T-helper 2 cell treated with Interferon-gamma antibody and Interleukin-4, amounts not matched to agents 5 μg/mL and 100 μg/mL, for 36 hours (primary cell): ENCODE results near the gene ACAP1.
A peak's percentile ranks its signal among the peaks of the same experiment; 100 is the strongest.
"Not testable (repeated sequence)": the region's sequence is repeated elsewhere in the genome, so short reads cannot be mapped to it uniquely, and the experiment has no call there.

ENCODE experiments used
- DNase-seq: peaks from one replicate; pipeline ENCODE4 v3.0.0; 2021; ENCODE audit warnings: low spot score
- H3K27ac Mint-ChIP-seq: one replicate; pipeline ENCODE4 v1.8.0; 2021; ENCODE audit warnings: mild to moderate bottlenecking, mixed read lengths
- H3K27me3 Mint-ChIP-seq: one replicate; pipeline ENCODE4 v1.8.0; 2021; ENCODE audit warnings: low read depth, mixed read lengths
- H3K36me3 Mint-ChIP-seq: one replicate; pipeline ENCODE4 v1.8.0; 2021; ENCODE audit warnings: low read depth, mixed read lengths
- H3K4me1 Mint-ChIP-seq: one replicate; pipeline ENCODE4 v1.8.0; 2021; ENCODE audit warnings: low read depth, mixed read lengths
- H3K4me3 Mint-ChIP-seq: one replicate; pipeline ENCODE4 v1.8.0; 2022; ENCODE audit warnings: mild to moderate bottlenecking, moderate library complexity, mixed read lengths
- H3K9me3 Mint-ChIP-seq: one replicate; pipeline ENCODE4 v1.8.0; 2021; ENCODE audit warnings: mixed read lengths

The ACAP1 gene

DNA sequence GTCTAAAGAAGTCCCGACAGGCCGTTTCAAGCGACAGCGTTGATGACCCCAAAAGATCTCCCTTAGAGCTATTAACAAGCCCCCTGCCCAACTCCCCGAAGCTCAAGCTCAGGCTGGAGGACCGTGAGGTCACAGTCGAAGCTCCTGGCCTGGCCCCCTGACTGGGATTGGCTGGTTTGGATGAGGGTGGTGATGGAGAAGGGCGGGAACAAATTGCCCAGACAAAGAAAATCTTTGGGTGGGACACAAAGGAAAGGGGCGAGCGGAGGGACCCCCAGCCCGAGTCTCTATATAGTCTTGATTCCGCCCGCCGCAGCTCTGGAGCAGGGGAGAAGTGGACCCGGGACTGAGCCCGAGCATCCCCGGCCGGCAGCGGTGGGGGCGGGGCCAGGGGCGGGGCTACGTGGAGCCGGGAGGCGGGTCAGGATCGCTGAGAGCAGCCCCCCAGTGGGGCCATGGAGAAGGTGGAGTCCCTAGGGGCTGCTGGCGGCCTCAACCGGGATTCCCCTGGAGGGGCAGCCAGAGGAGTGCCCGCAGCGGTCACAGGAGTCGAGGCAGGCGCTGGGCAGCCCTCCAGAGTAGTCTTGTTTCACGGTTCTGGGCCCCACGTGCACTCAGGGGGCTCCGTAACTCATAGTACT lies 6.2 kb upstream of the ACAP1 start:
- H3K4me1 Mint-ChIP-seq: peaks cover 37% of the 10 kb centered on the region
- peak overlapping the region; percentile 96 for H3K27ac Mint-ChIP-seq
- H3K4me3 Mint-ChIP-seq: peak overlapping the region; percentile 90
- H3K27me3 Mint-ChIP-seq: no peaks in the 10 kb centered on the region
- peak; percentile 78 for DNase-seq
- no peaks in the 10 kb centered on the region for H3K9me3 Mint-ChIP-seq
- no peaks in the 10 kb centered on the region for H3K36me3 Mint-ChIP-seq

DNA sequence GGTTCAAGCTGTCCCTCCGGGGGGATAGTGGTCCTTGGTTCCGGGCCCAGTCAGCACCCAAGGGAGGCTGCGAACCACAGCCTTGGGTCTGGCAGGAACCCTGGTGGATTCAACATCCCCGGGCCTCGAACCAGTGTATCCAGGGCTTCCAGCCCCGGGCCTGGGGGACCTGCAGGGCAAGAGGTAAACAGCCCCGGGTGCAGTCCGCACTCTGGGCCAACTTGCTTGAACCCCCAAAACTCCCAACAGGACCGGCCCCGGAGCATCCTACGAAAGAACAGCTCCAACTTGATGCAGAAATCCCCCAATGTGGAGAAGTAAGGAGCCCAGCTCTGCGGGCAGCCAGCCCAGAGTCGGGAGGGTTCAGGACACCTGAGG lies 5.7 kb upstream of the ACAP1 start:
- Mint-ChIP-seq H3K27me3 (no peaks in the 10 kb centered on the region), H3K9me3 (no peaks in the 10 kb centered on the region), H3K4me3 (peak overlapping the region; percentile 90), H3K4me1 (peaks cover 42% of the 10 kb centered on the region), H3K36me3 (no peaks in the 10 kb centered on the region), H3K27ac (peak overlapping the region; percentile 72)
- DNase-seq: no peak

DNA sequence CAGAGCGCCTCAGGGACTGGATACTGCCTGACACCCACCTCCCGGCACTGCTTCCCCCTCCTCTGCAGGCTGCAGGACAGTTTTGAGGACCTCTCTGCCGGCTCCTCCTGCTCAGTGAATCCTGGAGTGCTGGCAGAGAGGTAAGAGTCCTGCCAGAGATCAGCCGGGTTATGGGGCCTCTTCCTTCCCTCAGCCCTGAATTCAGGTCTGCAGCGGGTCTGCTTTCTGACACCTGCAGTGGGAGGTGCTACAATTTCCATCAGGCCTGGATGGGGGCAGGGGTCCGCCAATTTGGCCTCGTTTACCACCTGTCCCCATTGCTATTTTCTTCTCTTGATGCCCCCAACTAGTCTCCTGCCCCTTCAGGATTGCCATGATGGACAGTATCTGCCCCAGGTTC lies 4.2 kb upstream of the ACAP1 start:
- DNase-seq: no peak
- Mint-ChIP-seq H3K27ac (peak overlapping the region; percentile 93), H3K27me3 (no peaks in the 10 kb centered on the region), H3K4me1 (peaks cover 52% of the 10 kb centered on the region), H3K4me3 (peak overlapping the region; percentile 78), H3K36me3 (peaks cover 6% of the 10 kb centered on the region), H3K9me3 (no peaks in the 10 kb centered on the region)

DNA sequence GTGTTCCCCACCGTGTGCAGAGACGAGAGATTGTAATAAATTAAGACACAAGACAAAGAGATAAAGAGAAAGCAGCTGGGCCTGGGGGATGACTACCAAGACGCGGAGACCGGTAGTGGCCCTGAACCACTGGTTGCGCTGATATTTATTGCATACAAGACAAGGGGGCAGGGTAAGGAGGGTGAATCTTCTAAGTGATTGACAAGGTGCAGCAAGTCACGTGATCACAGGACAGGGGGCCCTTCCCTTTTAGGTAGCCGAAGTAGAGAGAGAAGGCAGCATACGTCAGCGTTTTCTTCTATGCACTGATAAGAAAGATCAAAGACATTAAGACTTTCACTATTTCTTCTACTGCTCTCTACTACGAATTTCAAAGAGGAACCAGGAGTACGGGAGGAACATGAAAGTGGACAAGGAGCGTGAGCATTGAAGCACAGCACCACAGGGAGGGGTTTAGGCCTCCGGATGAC lies 3.7 kb upstream of the ACAP1 start:
- H3K4me1 Mint-ChIP-seq: peaks cover 56% of the 10 kb centered on the region
- DNase-seq: peak; percentile 61

DNA sequence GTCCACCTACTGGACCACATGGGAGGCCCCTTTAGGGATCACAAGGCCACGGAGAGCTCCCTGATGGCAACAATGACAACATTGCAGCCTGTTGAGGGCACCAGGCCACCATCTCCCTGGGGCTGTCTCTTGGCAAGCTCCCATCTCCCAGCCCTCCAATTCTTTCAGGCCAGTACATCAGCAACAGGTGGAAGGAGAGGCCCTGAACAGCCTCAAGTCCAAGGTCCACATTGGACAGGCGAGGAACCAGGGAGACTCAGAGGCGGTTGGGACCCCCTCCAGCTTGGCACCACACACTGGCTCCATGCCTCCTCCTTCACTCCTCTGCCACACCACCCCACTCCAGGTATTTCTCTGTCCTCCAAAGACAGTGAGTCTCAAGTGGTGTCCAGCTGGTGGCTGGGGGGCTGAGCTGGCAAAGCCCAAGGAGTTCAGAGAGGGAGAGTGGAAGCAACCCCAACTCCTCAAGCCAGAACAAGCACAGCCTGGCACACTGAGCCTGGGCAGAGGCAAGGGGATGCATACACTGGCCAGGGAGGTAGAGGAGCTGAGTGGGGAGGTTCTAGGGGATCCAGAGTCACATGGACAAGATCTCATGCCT lies 1.3 kb upstream of the ACAP1 start:
- Mint-ChIP-seq H3K4me3 (peak overlapping the region; percentile 95), H3K27me3 (no peaks in the 10 kb centered on the region), H3K4me1 (peaks cover 55% of the 10 kb centered on the region), H3K9me3 (no peaks in the 10 kb centered on the region), H3K36me3 (peaks cover 23% of the 10 kb centered on the region), H3K27ac (peak overlapping the region; percentile 94)
- DNase-seq: no peak

More for the DNA sequence above, 3.7 kb upstream of the ACAP1 start:
- peak overlapping the region; percentile 93 for H3K27ac Mint-ChIP-seq
- peak overlapping the region; percentile 78 for H3K4me3 Mint-ChIP-seq
- H3K36me3 Mint-ChIP-seq: peaks cover 11% of the 10 kb centered on the region
- not testable (repeated sequence) for H3K9me3 Mint-ChIP-seq, H3K27me3 Mint-ChIP-seq

DNA sequence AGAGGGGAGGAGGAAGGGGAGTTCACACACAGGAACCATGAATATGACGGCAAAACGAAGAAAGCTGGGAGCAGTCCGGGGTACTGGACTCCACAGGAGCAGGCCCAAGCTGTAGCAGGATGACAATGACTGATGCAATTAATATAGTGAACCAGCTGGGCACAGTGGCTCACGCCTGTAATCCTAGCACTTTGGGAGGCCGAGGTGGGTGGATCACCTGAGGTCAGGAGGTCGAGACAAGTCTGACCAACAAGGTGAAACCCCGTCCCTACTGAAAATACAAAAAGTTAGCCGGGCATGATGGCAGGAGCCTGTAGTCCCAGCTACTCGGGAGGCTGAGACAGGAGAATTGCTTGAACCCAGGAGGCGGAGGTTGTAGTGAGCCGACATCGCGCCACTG lies 564 bp upstream of the ACAP1 start:
- DNase-seq, H3K27me3 Mint-ChIP-seq, H3K9me3 Mint-ChIP-seq: not testable (repeated sequence)
- Mint-ChIP-seq H3K4me1 (peaks cover 51% of the 10 kb centered on the region), H3K36me3 (peaks cover 25% of the 10 kb centered on the region), H3K4me3 (peak overlapping the region; percentile 95), H3K27ac (peak overlapping the region; percentile 94)

DNA sequence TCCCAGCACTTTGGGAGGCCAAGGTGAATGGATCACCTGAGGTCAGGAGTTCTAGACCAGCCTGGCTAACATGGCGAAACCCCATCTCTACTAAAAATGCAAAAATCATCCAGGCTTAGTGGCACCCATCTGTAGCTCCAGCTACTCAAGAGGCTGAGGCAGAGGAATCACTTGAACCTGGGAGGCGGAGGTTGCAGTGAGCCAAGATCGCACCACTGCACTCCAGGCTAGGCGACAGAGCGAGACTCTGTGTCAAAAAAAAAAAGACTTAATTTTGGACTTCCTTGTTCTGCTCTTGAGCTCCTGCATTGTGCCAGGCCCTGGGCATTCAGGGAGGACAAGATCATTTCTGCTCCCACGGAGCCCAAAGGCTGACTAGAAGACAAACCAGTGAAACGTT lies 1.3 kb downstream of the ACAP1 start:
- DNase-seq, H3K9me3 Mint-ChIP-seq, H3K27me3 Mint-ChIP-seq: not testable (repeated sequence)
- peaks cover 43% of the 10 kb centered on the region for H3K4me1 Mint-ChIP-seq
- H3K4me3 Mint-ChIP-seq: peak overlapping the region; percentile 95
- peaks cover 34% of the 10 kb centered on the region for H3K36me3 Mint-ChIP-seq
- peak overlapping the region; percentile 94 for H3K27ac Mint-ChIP-seq

DNA sequence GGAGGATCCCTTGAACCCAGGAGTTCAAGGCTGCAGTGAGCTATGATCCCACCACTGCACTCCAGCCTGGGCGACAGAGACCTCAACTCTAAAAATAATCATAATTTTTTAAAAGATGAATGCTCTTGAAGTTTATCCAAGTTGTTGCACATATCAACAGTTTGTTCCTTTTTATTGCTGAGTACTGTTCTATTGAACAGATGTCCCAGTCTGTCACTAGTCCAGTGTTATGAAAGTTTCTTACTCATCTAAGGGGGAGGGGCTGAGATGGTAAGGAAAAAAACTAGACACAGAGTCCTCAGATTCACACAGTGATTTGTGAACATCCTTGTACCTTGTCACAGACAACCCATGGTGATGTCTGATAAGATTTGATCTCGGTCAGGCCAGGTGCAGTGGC lies 3.9 kb downstream of the ACAP1 start:
- no peaks in the 10 kb centered on the region for H3K9me3 Mint-ChIP-seq
- H3K27me3 Mint-ChIP-seq: no peaks in the 10 kb centered on the region
- H3K27ac Mint-ChIP-seq: no peak overlapping the region
- no peak for DNase-seq
- no peak overlapping the region for H3K4me3 Mint-ChIP-seq
- H3K4me1 Mint-ChIP-seq: peaks cover 31% of the 10 kb centered on the region
- peaks cover 49% of the 10 kb centered on the region for H3K36me3 Mint-ChIP-seq

DNA sequence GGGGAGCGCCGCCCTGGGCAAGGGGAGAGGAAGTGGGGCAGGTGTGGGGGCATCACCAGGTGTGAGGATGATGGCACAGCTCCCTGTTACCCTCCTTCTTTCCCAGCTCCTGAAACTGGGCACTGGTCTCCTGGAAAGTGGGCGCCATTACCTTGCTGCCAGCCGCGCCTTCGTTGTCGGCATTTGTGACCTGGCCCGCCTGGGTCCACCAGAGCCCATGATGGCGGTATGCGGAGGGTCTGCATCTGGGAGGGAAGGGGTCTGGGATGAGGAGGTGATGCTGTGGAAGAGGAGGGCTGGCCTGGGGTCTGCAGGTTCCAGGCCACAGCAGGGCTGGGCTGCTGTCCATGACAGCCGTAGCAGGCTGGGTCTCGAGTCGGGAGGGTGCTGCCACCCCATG lies 5.5 kb downstream of the ACAP1 start:
- DNase-seq: no peak
- no peak overlapping the region for H3K27ac Mint-ChIP-seq
- peaks cover 53% of the 10 kb centered on the region for H3K36me3 Mint-ChIP-seq
- H3K9me3 Mint-ChIP-seq: no peaks in the 10 kb centered on the region
- no peaks in the 10 kb centered on the region for H3K27me3 Mint-ChIP-seq
- H3K4me1 Mint-ChIP-seq: peaks cover 20% of the 10 kb centered on the region
- no peak overlapping the region for H3K4me3 Mint-ChIP-seq

DNA sequence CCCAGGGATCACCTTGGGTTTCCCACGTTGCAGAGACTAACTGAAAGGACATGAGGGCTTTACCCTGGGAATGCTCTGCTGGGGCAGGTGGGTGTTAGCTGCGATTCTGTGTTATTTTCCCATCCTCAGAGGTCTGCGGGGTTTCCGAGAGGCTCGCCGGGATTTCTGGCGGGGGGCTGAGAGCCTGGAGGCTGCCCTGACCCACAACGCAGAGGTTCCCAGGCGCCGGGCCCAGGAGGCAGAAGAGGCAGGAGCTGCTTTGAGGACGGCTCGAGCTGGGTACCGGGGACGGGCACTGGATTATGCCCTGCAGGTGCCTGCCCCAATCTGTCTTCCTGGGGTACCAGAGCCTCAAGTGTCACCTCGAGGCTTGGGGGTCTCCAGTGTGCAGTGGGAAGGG lies 6.9 kb downstream of the ACAP1 start:
- no peaks in the 10 kb centered on the region for H3K9me3 Mint-ChIP-seq
- H3K27ac Mint-ChIP-seq: no peak overlapping the region
- peaks cover 52% of the 10 kb centered on the region for H3K36me3 Mint-ChIP-seq
- DNase-seq: no peak
- H3K4me3 Mint-ChIP-seq: no peak overlapping the region
- peaks cover 9% of the 10 kb centered on the region for H3K4me1 Mint-ChIP-seq
- no peaks in the 10 kb centered on the region for H3K27me3 Mint-ChIP-seq

DNA sequence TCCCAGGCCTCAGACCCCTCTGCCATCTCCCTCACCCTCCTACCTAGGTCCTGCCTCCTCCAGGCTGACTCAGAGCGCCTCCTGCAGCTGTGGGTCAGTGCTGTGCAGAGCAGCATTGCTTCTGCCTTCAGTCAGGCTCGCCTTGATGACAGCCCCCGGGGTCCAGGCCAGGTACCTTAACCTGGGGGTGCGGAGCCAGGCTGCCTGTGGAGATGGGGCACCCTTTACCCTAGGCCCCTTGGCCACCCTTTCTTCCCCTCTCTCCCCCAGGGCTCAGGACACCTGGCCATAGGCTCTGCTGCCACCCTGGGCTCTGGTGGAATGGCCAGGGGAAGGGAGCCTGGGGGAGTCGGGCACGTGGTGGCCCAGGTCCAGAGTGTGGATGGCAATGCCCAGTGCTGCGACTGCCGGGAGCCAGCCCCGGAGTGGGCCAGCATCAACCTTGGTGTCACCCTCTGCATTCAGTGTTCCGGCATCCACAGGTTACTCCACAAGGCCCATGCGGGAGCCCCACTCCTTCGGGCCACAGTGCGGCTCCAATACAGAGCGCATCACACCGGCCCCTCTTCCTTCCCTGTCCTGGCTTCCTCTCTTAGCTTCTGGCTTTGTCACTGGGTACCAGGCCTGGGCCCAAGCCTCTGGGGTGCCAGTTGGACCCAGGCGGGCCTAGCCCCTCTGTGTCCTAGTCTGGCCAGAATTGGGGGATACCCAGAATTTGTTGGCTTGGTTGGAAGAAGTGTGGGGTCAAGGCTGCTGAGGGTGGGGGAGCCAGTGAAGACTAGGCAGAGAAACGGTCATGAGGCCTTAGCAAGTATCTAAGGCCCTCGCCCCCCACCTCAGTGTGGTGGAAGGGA lies 10.7 kb downstream of the ACAP1 start:
- no peaks in the 10 kb centered on the region for H3K27me3 Mint-ChIP-seq
- peak overlapping the region; percentile 36 for H3K27ac Mint-ChIP-seq
- no peak for DNase-seq
- peaks cover 61% of the 10 kb centered on the region for H3K36me3 Mint-ChIP-seq
- H3K4me3 Mint-ChIP-seq: no peak overlapping the region
- H3K4me1 Mint-ChIP-seq: peaks cover 7% of the 10 kb centered on the region
- H3K9me3 Mint-ChIP-seq: no peaks in the 10 kb centered on the region

DNA sequence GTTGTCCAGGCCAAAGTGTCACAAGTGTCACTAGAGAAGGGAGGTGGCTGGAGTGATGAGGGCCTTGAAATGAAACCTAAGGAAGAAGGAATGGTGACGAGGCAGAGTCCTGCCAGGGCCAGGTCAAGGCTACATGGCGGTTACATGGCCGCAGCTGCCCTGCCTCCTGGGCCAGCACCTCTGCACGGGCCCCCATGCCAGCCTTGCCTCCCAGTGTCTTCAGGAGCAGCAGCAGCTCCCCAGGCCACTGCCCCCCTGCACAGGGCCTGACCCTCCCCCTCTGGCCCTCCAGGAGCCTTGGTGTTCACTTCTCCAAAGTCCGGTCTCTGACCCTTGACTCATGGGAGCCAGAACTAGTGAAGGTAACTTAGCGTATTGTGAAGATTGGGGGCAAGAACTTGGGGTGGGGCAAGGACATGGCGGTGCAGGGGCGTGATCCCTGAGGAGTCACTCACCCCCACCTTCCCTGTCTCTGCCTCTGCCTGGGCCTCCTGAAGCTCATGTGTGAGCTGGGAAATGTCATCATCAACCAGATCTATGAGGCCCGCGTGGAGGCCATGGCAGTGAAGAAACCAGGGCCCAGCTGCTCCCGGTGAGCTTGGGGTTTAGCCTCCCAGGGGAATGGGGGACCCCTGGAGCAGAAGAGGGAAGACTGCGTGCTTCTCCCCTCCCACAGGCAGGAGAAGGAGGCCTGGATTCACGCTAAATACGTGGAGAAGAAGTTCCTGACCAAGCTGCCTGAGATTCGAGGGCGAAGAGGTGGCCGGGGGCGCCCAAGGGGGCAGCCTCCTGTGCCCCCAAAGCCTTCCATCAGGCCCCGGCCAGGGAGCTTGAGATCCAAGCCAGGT lies 11.5 kb downstream of the ACAP1 start:
- H3K9me3 Mint-ChIP-seq: no peaks in the 10 kb centered on the region
- peaks cover 13% of the 10 kb centered on the region for H3K4me1 Mint-ChIP-seq
- peaks cover 65% of the 10 kb centered on the region for H3K36me3 Mint-ChIP-seq
- DNase-seq: no peak
- no peak overlapping the region for H3K4me3 Mint-ChIP-seq
- no peak overlapping the region for H3K27ac Mint-ChIP-seq
- H3K27me3 Mint-ChIP-seq: no peaks in the 10 kb centered on the region

DNA sequence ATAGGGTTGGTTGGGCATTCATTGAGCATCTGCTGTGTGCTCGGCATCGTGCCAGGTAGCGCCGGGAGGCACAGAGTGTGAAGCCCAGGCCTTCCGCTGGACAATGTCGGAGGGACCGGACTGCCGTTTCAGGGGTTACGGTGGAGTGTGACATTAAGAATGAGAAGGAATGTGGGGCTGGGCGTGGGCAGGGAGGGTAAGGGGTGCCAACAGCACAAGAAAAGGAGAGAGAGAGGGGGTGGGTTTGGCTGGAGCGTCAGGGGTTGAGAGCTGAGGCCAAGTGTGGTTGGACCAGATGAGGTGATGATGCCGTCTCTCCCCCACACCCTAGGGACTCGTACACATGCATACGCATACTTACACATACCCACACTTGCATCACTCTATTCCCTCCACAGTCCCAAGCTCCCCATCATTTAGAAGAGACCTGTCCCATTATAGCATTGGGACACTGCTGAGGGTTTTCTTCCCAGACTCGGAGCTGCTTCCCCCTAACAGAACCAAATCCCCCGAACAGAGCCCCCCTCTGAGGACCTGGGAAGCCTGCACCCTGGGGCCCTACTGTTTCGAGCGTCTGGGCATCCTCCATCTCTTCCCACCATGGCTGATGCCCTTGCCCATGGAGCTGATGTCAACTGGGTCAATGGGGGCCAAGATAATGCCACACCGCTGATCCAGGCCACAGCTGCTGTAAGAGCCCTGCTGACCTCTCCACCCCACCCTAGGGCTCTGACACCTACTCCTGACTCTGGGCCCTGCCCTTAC lies 12.3 kb downstream of the ACAP1 start:
- no peaks in the 10 kb centered on the region for H3K9me3 Mint-ChIP-seq
- H3K36me3 Mint-ChIP-seq: peaks cover 64% of the 10 kb centered on the region
- H3K4me3 Mint-ChIP-seq: no peak overlapping the region
- peaks cover 13% of the 10 kb centered on the region for H3K4me1 Mint-ChIP-seq
- DNase-seq: no peak
- H3K27me3 Mint-ChIP-seq: no peaks in the 10 kb centered on the region
- peak overlapping the region; percentile 55 for H3K27ac Mint-ChIP-seq
